PC-9 (cell line): ENCODE results near the gene AMPD1.

Experiments
- CTCF ChIP-seq: fragments of 200-600 bp; sonication (generic); conservative IDR thresholded peaks from 2 replicates; pipeline ENCODE4 v1.6.1; 2017; ENCODE audit warnings: mixed run types, antibody characterized with exemption, mild to moderate bottlenecking, moderate library complexity
- EZH2 ChIP-seq: fragments of 200-600 bp; sonication (generic); IDR thresholded peaks from 2 replicates; pipeline ENCODE4 v1.8.0; 2017; ENCODE audit warnings: antibody characterized with exemption, low read depth

- TF ChIP-seq CTCF (no peak), EZH2 (no peak)
These were observed 56.4 kb downstream of the AMPD1 start for GRCh38 chr1:114638910-114639309.
